HK-2 (cell line): ENCODE results near the gene TSPAN9.
A peak's percentile ranks its signal among the peaks of the same experiment; 100 is the strongest.

Experiments used
- DNase-seq: peaks from one replicate; pipeline ENCODE4 v3.0.0-alpha.2; 2018; ENCODE audit not compliant: unreplicated experiment

TSPAN9 gene

GRCh38 chr12:3076730-3077571, at the start of gene TSPAN9:
TSS of gene TSPAN9 (plus strand) at chr12:3077379. CDS start at chr12:3201194, 123,815 bp downstream.
- DNase-seq: peak; percentile 74

GRCh38 chr12:3028108-3028507, 49.1 kb upstream of the TSPAN9 start:
- no peak for DNase-seq

- DNase-seq: no peak
These were observed 46.3 kb upstream of the TSPAN9 start for GRCh38 chr12:3030821-3031429.

GRCh38 chr12:3032161-3032560, 45.0 kb upstream of the TSPAN9 start:
- no peak for DNase-seq

- DNase-seq: no peak
These were observed 44.2 kb upstream of the TSPAN9 start for GRCh38 chr12:3032770-3033538.

GRCh38 chr12:3033539-3033867, 43.7 kb upstream of the TSPAN9 start:
- no peak for DNase-seq

- DNase-seq: peak; percentile 64
These were observed 43.0 kb upstream of the TSPAN9 start for GRCh38 chr12:3034067-3034750.

- DNase-seq: no peak
These were observed 42.0 kb upstream of the TSPAN9 start for GRCh38 chr12:3035171-3035570.

- DNase-seq: no peak
These were observed 41.1 kb upstream of the TSPAN9 start for GRCh38 chr12:3035815-3036702.

GRCh38 chr12:3036901-3037600, 40.1 kb upstream of the TSPAN9 start:
- DNase-seq: no peak

- no peak for DNase-seq
These were observed 39.0 kb upstream of the TSPAN9 start for GRCh38 chr12:3038166-3038565.

GRCh38 chr12:3038926-3039510, 38.2 kb upstream of the TSPAN9 start:
- DNase-seq: no peak

- DNase-seq: no peak
These were observed 37.0 kb upstream of the TSPAN9 start for GRCh38 chr12:3040026-3040656.

- no peak for DNase-seq
These were observed 36.3 kb upstream of the TSPAN9 start for GRCh38 chr12:3040663-3041544.

GRCh38 chr12:3041558-3042164, 35.5 kb upstream of the TSPAN9 start:
- peak; percentile 77 for DNase-seq

- no peak for DNase-seq
These were observed 34.8 kb upstream of the TSPAN9 start for GRCh38 chr12:3042394-3042793.

GRCh38 chr12:3042826-3043225, 34.4 kb upstream of the TSPAN9 start:
- no peak for DNase-seq

GRCh38 chr12:3043406-3043805, 33.8 kb upstream of the TSPAN9 start:
- no peak for DNase-seq
